SKM-1 (cell line): ENCODE results near the gene MMP14.
"Not testable (repeated sequence)": the region's sequence is repeated elsewhere in the genome, so short reads cannot be mapped to it uniquely, and the experiment has no call there.

ENCODE experiments used
- DNase-seq: peaks from one replicate; lab custom pipeline; 2025; ENCODE audit not compliant: unreplicated experiment; lab: John Stamatoyannopoulos, UW

The MMP14 gene

DNA sequence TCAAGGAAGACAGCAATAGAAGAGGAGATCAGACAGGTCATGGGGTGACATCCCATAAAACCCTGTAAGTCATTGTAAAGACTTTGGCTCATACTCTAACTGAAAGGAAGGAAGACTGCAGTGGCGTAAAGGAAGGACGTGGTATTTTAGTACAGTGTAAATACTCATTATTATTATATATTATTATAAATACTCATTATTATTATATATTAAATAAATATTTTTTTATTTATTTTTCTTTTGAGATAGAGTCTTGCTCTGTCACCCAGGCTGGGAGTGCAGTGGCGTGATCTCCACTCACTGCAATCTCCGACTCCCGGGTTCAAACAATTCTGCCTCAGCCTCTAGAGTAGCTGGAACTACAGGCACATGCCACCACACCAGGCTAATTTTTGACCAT is 20.0 kb downstream of the MMP14 start:
- no peak for DNase-seq

DNA sequence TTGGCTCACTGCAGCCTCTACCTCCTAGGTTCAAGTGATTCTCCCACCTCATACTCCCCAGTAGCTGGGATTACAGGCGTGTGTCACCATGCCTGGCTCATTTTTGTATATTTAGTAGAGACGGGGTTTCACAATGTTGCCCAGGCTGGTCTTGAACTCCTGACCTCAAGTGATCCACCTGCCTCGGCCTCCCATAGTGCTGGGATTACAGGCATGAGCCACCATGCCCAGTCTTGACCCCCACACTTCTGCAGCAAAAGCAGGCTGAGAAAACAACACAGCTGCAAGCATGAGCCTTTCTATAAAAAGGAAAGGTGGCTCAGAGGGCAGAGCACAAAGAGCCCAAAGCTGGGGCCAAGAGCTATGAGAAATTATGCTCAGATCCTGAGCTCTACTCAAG is 24.0 kb downstream of the MMP14 start:
- DNase-seq: not testable (repeated sequence)

DNA sequence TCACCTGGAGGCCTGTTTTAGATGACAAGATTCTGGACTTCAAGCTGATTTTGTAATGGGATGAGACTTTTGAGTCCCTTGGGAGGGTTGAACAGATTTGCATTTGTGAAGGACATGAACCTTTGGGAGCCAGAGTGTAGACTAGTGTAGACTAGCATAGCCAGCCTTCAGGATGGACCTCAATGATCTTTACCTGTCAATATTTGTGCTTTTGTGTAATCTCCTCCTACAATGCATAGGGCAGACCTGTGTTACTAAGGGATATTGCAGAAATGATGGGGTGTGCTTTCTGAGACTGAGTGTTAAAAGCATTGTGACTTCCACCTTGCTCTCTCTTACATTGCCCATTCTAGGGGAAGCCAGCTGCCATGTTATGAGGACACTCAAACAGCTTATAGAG is 25.3 kb downstream of the MMP14 start:
- no peak for DNase-seq

DNA sequence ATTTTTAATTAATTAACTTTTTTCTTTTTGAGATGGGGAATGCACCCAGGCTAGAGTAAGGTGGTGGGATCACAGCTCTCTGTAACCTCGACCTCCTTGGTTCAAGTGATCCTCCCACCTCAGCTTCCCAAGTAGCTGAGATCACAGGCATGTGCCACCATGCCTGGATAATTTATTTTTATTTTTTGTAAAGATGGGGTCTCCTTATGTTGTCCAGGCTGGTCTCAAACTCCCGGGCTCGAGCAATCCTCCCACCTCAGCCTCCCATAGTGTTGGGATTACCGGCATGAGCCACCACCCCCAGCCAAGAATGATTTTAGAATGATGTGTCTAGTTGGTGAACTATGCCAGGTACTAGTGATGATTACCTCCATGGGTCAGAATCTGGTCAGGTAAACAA is 28.6 kb downstream of the MMP14 start:
- no peak for DNase-seq

DNA sequence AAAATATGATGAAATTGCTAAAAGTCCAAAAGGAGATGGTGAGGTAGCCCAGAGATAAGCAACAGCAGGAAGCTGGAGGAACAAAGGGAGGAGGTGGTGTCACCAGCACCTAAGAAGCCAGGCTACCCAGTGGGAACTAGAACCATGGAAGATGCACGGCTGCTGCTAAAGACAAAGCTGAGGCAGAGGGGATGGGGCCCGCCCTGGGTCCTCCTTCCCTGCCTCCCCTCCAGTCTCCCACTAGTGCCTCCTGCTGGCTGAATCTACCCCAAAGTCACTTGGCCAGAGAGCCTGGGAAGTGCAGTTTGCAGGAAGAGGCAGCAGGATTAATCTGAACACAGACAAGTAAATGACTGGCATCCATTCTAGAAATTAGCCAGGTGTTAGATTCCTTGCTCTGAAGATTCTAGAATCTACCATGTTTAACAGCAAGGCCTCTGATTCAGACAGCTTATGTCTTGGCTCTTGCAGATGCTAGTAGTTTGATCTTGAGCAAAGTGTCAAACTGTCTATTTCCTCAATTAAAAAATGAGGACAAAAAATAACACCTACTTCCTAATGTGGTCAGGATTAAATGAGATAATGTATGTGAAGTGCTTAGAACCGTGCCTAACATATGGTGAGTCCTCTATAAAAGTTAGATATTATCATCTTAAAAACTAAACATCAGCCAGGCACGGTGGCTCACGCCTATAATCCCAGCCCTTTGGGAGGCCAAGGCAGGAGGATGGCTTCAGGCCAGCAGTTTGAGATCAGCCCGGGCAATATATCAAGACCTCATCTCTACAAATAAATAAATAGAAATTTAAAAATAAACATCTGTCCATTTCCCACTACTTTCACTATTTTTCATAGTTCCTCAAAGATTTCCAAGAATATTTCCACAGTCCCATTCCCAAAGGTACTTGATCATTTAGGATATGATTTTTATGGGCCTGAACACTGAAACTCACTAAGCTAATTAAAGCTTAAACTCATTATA is 29.3 kb downstream of the MMP14 start:
- DNase-seq: no peak

DNA sequence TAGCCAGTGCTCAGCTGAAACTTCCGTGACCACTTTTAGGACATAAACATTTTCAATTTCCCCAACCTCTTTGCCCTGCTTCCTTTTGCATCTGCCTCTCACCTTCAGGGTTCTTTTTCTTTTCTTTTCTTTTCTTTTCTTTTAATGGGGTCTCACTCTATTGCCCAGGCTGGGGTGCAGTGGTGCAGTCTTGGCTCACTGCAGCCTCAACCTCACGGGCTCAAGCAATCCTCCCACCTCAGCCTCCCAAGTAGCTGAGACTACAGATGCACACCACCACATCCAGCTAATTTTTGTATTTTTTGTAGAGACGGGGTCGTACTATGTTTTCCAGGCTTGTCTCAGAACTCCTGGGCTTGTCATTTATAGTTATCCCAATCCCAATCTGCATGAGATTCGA is 30.5 kb downstream of the MMP14 start:
- DNase-seq: no peak

DNA sequence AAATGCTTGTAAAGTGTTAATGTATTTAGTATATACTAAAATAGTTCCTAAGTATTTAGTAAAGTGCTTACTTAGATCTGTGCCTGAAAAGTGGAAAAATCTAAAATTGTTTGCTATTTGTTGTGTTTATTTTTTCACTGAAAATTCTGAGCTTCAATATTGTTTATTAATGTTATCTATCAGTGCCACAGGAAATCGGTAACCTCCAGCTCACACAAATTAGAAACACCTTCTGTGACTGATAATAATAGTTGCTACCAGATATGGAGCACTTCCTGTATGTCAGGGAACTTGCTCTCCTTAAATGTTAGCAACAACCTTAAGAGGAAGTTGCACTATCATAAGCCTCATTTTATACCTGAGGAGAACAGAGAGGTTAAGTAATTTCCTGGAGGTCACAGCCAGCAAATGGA is 34.4 kb downstream of the MMP14 start:
- peak; percentile 22 for DNase-seq

DNA sequence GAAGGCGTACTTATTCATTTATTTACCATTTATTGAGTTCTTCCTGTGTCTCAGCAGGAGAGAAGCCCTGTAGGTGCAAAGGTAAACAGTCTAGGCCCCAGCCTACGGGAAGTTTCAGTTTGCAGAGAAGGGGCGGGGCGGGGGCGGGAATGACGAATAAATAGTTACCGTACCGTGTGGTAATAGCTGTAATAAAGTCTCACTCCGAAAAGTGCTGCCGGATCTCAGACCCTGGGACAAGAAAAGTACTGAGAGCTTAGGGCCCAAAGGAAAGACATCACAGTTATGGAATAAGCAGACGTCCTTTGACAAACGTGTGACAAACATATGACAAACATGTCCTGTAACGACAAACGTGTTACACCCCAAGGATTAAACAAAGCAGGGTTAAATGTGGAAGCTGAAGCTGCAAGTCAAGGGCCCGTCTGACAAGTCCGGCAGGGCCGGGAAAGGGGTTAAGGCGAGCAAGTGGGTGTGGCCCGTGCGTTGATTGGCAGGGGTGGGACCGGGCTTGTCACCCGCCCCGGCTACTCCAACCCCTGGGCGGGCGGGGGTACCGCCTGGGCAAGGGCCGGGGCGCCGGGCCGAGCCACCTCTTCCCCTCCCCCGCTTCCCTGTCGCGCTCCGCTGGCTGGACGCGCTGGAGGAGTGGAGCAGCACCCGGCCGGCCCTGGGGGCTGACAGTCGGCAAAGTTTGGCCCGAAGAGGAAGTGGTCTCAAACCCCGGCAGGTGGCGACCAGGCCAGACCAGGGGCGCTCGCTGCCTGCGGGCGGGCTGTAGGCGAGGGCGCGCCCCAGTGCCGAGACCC is 35.0 kb downstream of the MMP14 start, which contains the start of gene LRP10:
Gene LRP10, plus strand, starts transcription at position 517 of the 809 bp plus-strand sequence. CDS start 564 bp downstream, outside the sequence.
- peak; percentile 54 for DNase-seq

DNA sequence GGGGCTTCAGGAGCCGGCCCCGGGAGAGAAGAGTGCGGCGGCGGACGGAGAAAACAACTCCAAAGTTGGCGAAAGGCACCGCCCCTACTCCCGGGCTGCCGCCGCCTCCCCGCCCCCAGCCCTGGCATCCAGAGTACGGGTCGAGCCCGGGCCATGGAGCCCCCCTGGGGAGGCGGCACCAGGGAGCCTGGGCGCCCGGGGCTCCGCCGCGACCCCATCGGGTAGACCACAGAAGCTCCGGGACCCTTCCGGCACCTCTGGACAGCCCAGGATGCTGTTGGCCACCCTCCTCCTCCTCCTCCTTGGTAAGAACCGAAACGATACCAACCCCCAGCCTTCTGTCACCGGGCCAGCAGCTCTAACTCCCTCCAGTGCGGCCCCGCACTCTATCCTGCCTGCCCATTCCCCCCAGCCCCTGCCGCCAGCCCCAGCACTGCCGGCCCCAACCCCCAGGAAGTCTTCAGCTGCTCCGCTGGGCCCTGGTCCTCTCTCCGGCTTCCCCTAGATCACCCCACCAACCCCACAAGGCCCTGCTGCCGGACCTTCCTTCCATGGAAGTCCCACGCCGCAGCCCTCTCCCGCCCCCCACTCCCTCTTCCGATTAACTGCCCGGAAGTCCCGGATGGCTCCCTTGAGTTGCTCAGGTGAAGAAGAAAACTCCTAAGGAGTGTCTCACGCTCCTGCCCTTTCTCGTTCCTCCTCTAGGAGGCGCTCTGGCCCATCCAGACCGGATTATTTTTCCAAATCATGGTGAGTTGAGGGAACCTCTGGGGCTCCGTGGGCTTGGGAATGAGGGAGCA is 35.8 kb downstream of the MMP14 start:
- DNase-seq: no peak

DNA sequence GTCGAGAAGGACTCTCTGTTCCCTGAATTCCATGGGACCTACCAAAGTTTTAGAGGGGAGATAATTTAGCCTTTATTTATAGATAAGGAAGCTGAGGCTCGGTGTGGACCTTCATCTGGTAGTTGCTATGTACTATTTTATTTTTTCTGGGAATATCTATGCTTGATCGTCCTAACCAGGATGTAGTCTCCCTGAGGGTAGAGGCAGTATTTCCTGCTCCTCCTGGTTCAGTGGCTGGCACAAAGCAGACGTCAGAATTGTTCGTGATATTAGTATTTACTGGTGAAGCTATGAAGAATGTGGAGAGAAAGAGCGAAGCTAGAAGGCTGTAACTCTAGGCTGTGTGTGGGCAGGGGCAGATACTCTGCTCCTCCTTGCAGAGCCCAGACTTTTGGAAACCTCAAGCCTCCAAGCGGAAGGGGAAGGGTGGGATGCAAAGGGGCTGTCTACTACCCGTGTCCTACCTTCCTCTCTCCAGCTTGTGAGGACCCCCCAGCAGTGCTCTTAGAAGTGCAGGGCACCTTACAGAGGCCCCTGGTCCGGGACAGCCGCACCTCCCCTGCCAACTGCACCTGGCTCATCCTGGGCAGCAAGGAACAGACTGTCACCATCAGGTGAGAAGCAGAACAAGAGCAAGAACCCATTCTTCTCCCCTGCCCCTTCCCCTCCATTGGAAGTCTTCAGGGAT is 36.6 kb downstream of the MMP14 start:
- DNase-seq: no peak

DNA sequence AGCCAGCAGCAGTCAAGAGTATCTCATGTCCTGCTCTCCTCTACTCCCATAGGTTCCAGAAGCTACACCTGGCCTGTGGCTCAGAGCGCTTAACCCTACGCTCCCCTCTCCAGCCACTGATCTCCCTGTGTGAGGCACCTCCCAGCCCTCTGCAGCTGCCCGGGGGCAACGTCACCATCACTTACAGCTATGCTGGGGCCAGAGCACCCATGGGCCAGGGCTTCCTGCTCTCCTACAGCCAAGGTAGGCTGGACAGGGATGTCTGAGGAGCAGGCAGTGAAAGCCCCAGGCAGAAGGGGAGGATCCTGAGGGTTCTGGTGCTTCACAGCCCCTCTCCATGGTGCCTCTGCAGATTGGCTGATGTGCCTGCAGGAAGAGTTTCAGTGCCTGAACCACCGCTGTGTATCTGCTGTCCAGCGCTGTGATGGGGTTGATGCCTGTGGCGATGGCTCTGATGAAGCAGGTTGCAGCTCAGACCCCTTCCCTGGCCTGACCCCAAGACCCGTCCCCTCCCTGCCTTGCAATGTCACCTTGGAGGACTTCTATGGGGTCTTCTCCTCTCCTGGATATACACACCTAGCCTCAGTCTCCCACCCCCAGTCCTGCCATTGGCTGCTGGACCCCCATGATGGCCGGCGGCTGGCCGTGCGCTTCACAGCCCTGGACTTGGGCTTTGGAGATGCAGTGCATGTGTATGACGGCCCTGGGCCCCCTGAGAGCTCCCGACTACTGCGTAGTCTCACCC is 38.8 kb downstream of the MMP14 start:
- DNase-seq: no peak

DNA sequence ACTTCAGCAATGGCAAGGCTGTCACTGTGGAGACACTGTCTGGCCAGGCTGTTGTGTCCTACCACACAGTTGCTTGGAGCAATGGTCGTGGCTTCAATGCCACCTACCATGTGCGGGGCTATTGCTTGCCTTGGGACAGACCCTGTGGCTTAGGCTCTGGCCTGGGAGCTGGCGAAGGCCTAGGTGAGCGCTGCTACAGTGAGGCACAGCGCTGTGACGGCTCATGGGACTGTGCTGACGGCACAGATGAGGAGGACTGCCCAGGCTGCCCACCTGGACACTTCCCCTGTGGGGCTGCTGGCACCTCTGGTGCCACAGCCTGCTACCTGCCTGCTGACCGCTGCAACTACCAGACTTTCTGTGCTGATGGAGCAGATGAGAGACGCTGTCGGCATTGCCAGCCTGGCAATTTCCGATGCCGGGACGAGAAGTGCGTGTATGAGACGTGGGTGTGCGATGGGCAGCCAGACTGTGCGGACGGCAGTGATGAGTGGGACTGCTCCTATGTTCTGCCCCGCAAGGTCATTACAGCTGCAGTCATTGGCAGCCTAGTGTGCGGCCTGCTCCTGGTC is 39.4 kb downstream of the MMP14 start:
- no peak for DNase-seq

DNA sequence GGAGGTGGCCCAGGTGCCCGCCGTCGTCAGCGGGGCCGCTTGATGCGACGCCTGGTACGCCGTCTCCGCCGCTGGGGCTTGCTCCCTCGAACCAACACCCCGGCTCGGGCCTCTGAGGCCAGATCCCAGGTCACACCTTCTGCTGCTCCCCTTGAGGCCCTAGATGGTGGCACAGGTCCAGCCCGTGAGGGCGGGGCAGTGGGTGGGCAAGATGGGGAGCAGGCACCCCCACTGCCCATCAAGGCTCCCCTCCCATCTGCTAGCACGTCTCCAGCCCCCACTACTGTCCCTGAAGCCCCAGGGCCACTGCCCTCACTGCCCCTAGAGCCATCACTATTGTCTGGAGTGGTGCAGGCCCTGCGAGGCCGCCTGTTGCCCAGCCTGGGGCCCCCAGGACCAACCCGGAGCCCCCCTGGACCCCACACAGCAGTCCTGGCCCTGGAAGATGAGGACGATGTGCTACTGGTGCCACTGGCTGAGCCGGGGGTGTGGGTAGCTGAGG is 40.7 kb downstream of the MMP14 start:
- no peak for DNase-seq

DNA sequence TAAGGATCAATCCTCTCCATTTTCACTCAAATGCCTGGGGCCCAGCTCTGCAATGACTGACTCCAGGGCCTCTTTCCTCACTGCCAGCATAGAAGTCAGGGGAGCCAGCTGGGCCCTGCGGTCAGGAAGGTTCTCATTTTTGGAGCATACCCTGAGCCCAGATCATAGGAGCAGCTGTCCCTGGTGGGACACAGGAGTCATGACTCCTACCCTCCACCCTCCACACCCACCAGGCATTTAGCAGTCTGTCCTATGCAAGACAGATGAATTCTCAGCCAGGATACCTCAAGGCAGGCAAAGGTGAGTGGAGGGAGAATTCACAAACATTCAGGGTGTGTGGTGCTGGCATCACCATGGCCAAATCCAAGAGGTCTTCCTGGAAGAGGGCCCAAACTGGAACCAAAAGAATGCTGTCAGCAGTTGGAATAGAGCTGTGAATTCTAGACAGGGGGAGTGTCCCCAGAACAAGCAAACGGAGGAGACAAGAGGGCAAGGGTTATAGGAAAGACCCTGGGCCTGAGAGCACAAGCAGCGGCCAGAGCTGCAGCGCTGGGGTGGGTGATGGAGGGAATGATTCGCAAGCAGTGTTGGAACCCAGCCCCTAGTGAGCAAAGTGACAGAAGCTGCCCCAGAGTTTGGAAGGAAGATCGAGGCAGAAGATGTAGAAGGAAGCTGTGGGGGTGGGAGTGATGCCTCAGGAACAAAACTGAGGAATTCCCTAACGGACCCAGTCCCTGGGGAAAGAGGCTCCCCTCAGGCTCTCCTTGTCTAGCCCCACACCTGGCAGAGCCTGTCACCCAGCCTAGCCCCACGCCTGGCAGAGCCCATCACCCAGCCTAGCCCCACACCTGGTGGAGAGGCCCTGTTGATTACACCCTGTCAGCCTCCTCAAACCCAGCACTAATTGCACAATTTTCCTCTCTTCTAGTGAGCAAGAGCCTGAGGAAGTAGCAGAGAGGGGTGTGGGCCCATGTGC is 42.2 kb downstream of the MMP14 start:
- no peak for DNase-seq

DNA sequence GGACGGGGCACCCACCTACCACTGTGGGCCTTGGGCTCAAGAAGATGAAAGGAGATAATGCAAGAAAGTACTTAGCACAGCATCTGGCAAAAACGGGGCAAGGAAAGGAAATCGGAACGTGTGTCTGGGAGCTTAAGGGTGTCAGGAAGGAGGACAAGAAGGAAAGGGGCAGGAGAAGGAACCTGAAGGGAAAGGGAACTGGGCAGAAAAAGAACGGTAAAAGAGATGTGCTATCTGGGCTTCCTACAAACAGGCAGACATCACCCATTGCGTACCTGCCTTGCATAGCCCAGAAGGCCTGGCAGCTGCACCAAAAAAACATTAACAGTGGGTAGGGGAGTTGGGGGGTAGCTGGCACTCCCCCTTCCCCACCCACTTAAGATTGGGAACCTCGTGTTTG is 45.7 kb downstream of the MMP14 start:
- DNase-seq: no peak

DNA sequence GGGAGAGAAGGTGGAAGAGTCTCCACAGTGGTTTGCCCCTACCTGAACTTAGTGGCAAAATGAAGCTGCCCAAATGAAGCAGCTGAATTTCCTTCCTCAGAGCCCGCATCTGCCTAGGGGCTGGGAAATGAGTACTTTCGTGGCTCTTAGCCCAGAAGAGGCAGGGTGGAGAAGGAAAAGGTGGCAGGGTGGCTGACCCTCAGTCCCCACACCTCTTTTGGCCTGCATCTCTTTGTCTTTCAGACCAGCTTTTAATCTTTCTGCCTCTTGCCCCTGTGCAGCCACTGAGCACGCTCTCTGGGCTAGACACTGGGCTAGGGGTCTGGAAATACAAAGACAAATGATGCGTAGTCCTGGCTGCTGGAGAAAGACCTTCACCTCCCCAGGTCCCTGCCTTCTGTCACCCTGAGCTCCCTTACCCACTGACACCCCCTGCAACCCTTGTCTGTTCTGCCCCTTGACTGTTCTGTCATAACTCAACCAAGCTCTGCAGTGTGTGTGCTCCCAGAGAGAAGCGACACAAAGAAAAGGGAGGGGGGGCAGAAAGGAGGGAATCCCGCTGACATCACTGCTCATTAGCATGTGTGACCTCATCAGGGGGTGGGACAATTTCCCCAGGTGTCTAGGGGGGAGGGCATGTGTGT is 46.3 kb downstream of the MMP14 start:
- DNase-seq: no peak

DNA sequence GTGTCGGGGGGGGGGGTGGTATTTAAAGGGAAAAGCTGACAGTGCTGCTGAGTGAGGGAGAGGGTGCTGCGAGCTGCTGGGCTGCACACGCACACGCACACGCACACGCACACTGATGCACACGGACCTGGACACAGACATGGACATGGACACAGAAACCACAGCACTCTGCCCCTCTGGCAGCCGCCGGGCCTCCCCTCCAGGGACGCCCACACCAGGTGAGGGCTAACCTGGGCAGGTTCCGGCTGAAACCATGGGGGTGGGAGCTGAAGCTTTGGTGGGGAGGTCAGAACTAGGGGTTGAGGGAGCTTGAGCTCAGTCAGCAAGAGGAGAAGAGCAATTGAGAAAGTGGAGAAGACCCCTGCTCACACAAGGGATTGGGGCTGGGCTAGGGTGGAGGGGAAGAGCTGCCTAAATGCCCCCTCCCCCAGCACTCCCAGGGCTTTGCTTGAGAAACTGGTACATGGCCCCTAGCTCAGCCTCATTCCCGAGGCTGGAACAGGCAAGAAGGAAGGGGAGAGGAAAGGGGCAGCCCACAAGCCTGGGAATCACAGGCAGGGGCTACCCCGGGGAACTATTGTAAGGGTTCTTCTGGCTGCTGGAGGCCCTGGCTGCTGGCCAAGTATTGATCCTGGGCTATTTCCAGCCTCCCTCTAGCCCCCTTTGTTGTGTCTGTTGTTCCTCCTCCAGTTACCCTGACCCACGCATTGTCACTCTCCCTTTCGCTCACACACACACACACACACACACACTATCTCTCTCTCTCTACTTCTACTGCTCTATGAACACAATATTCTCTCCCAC is 47.0 kb downstream of the MMP14 start, which contains the start of gene REM2:
Gene REM2, plus strand, starts transcription at position 50 of the 804 bp plus-strand sequence. Its CDS starts 66 bp downstream, at position 116.
- DNase-seq: no peak
